ENCODE measurements around the gene NR1D1. TPM values are rescaled to one million over a fixed set of nuclear protein-coding genes. Genes with fewer than 3 reads are reported as not detected.

The NR1D1 gene
- total and polyA plus RNA-seq, 2 of the 13 experiments (the other 11 are each of a cell fraction or from before 2014, with no cell fraction given) = 2.1 to 2.7 TPM

DNA sequence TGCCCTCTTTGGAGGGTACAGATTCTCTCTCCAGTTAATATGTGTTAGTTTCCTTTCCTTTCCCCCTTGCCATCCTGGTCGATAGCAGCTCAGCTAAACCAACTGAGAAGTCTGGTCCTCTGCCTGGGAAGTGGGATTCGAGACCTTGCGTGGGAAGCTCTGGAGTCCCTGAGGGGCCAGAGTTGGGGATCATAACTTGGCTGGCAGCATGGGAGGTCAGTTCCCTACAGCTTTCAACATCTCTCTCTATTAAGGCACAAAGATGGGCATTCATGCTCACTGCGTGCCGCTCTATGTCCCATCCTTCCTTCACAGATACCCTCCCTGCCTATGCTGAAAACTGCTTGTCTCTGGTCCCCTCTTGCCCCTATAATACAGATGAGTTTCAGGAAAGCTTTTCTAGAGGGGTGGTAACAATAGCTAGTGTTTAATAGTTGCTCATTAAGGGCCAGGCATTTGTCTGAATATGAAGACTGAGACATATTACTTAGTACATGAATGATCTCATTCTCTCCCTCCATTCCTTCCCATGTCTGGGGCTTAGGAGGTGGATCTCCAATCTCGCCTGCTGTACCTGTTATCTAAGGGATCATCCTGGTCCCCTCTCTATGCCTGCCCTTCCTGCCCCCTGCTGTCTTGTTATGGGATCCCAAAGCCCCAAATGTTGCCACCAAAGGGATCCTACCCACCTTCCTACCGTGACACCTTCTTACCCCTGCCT, 26.8 kb downstream of the NR1D1 start:
- no peak for FAIRE-seq
- in situ Hi-C loops (cut with HindIII; ENCODE audit: extremely low pct_ligation_motif_present, low pct_unique_long_range_greater_than_20kb) = no loop called here
- no peak for ATAC-seq
- no peak overlapping the region for H3K9ac ChIP-seq (ENCODE audit: insufficient read depth, low read depth, low read length)
- no peak overlapping the region for H3K4me3 ChIP-seq (replicated peaks in 1 of 3; ENCODE audit: insufficient read depth in 1 of 3, low read depth in 2 of 3, low read length in 3 of 3)
- POLR2A ChIA-PET = interaction anchor here (0.8 to 4.2 kb wide), 7 partner anchors 11 to 40 kb away, joined by 3 to 47 read pairs (median 11); partner anchors contain the start of genes MED24, NR1D1 and THRA
- no peaks in the 10 kb centered on the region for H3K9me3 ChIP-seq (ENCODE audit: low read length)
- peaks cover 2% of the 10 kb centered on the region for H3K79me2 ChIP-seq (ENCODE audit: insufficient read depth, low read length)
- TF ChIP-seq MTA1 (CRISPR knock-in tag; IDR thresholded peaks at IDR 0.05; ENCODE audit: borderline replicate concordance) (0 out of 2 replicates have a peak, but pooled peaks have one; percentile 9), ZBTB8A (CRISPR knock-in tag; IDR thresholded peaks at IDR 0.05; ENCODE audit: borderline replicate concordance, low read depth) (0 out of 2 replicates have a peak, but pooled peaks have one; percentile 51), KDM1A (CRISPR knock-in tag; IDR thresholded peaks at IDR 0.05) (no peak), ZNF468 (CRISPR knock-in tag; IDR thresholded peaks at IDR 0.05) (no peak)
- H4K20me1 ChIP-seq (ENCODE audit: insufficient read depth, low read length) = no peaks in the 10 kb centered on the region
- 0 out of 5 replicates have a peak, but pooled peaks cover 1 to 4% of the 10 kb centered on the region in 2 experiments for H3K36me3 ChIP-seq (replicated peaks in 1 of 2; ENCODE audit: control insufficient read depth in 1 of 2, insufficient read depth in 2 of 2, low read length in 2 of 2)
- no peak overlapping the region for H3K4me2 ChIP-seq (ENCODE audit: low read depth, low read length)
- no peak overlapping the region for H2AFZ ChIP-seq (ENCODE audit: low read length)
- CTCF ChIA-PET (ENCODE audit: low intra/inter-chr PET ratio, low total read pairs) = interaction anchor here (2.4 kb wide), 1 partner anchor 11 kb away, joined by 25 read pairs; the partner anchor contains the start of gene THRA
- 91% methylated on average over 7 of the region's 7 CpGs for WGBS (ENCODE audit: low lambda C conversion rate)
- no peak for DNase-seq (ENCODE audit: low spot score)
- no peaks in the 10 kb centered on the region for H3K27me3 ChIP-seq (ENCODE audit: control insufficient read depth in 1 of 2, insufficient read depth in 2 of 2, low read length in 2 of 2)
- H3K4me1 ChIP-seq (ENCODE audit: insufficient read depth, low read length) = peaks cover 67% of the 10 kb centered on the region
- intact Hi-C loops (cut with micrococcal nuclease; ENCODE audit: unreplicated experiment) = loop anchor here (2.0 kb wide), 2 partner anchors 35 to 59 kb away; partner anchors contain the start of gene CSF3
- no TSS peak for BruUV-seq (replicated peaks)
- peak overlapping the region; percentile 41 for H3K27ac ChIP-seq (ENCODE audit: extremely low read length, insufficient read depth, low read length)

DNA sequence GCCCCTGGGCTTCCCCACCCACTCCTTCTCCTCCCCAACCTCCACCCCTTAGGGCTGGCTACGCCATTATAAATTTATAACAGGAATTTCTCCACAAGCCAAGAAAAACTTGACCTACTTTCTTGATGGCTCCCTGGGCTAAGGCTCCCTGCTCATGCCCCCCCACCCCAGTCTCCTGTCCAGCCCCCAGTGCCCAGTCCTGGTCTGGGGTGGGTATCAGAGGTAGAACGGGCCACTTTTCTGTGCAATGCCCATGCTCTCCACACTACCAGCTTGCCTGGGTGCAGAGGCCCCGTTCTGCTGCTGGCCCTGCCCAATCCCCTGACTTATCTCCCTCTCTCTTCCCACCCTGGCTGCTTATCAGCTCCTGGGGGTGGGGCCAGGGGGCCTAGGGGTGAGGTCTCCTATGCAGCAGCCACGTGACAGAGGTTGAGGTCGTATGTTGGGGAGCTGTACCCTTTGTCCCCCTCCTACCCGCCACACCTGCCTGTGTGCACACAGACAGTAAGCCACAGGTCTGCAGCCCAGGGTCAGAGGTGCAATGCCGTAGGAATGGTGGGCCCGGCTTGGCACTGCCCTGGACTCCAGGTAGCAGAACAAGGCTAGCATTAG, 27.5 kb downstream of the NR1D1 start:
- in situ Hi-C loops (cut with HindIII; ENCODE audit: extremely low pct_ligation_motif_present, low pct_unique_long_range_greater_than_20kb) (no loop called here), intact Hi-C loops (cut with micrococcal nuclease; ENCODE audit: unreplicated experiment) (no loop called here)
- ChIA-PET CTCF (ENCODE audit: low intra/inter-chr PET ratio, low total read pairs) (interaction anchor here (1.0 kb wide), 2 partner anchors 9 to 39 kb away, joined by 3 read pairs; no protein-coding TSS in a partner anchor), POLR2A (interaction anchor here (0.8 to 4.2 kb wide), 8 partner anchors 8 to 40 kb away, joined by 3 to 47 read pairs (median 8); partner anchors contain the start of genes MED24, NR1D1 and THRA)
- no TSS peak for BruUV-seq (replicated peaks)
- Histone ChIP-seq H4K20me1 (ENCODE audit: insufficient read depth, low read length) (no peaks in the 10 kb centered on the region), H2AFZ (ENCODE audit: low read length) (no peak overlapping the region), H3K36me3 (replicated peaks in 1 of 2; ENCODE audit: control insufficient read depth in 1 of 2, insufficient read depth in 2 of 2, low read length in 2 of 2) (0 out of 5 replicates have a peak, but pooled peaks cover 1 to 4% of the 10 kb centered on the region in 2 experiments), H3K27me3 (ENCODE audit: control insufficient read depth in 1 of 2, insufficient read depth in 2 of 2, low read length in 2 of 2) (no peaks in the 10 kb centered on the region), H3K9ac (ENCODE audit: insufficient read depth, low read depth, low read length) (peak overlapping the region; percentile 35; the same call in 1 of the 2 replicates), H3K27ac (ENCODE audit: extremely low read length, insufficient read depth, low read length) (peak overlapping the region; percentile 41), H3K9me3 (ENCODE audit: low read length) (no peaks in the 10 kb centered on the region), H3K4me3 (replicated peaks in 1 of 3; ENCODE audit: insufficient read depth in 1 of 3, low read depth in 2 of 3, low read length in 3 of 3) (peak overlapping the region in 1 of 3 experiments; percentile 12; a peak in 2 of 6 replicates), H3K4me1 (ENCODE audit: insufficient read depth, low read length) (peaks cover 75% of the 10 kb centered on the region), H3K79me2 (ENCODE audit: insufficient read depth, low read length) (peaks cover 2% of the 10 kb centered on the region), H3K4me2 (ENCODE audit: low read depth, low read length) (peak overlapping the region; percentile 80)
- FAIRE-seq (peak; percentile 48), ATAC-seq (peak; percentile 61), DNase-seq (ENCODE audit: low spot score) (peak; percentile 66)
- 20% methylated on average over 7 of the region's 8 CpGs for WGBS (ENCODE audit: low lambda C conversion rate)
- TF ChIP-seq ZFX (CRISPR knock-in tag; IDR thresholded peaks at IDR 0.05; ENCODE audit: low read depth) = peak; percentile 40; the same call in 1 of the 2 replicates
- TF ChIP-seq, protein P1, sequence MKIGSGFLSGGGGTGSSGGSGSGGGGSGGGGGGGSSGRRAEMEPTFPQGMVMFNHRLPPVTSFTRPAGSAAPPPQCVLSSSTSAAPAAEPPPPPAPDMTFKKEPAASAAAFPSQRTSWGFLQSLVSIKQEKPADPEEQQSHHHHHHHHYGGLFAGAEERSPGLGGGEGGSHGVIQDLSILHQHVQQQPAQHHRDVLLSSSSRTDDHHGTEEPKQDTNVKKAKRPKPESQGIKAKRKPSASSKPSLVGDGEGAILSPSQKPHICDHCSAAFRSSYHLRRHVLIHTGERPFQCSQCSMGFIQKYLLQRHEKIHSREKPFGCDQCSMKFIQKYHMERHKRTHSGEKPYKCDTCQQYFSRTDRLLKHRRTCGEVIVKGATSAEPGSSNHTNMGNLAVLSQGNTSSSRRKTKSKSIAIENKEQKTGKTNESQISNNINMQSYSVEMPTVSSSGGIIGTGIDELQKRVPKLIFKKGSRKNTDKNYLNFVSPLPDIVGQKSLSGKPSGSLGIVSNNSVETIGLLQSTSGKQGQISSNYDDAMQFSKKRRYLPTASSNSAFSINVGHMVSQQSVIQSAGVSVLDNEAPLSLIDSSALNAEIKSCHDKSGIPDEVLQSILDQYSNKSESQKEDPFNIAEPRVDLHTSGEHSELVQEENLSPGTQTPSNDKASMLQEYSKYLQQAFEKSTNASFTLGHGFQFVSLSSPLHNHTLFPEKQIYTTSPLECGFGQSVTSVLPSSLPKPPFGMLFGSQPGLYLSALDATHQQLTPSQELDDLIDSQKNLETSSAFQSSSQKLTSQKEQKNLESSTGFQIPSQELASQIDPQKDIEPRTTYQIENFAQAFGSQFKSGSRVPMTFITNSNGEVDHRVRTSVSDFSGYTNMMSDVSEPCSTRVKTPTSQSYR (CRISPR knock-in tag; IDR thresholded peaks at IDR 0.05; ENCODE audit: borderline replicate concordance) = peak; percentile 52; the same call in 1 of the 2 replicates
- peak; percentile 38; the same call in 1 of the 2 replicates for TF ChIP-seq BCL6 (CRISPR knock-in tag; IDR thresholded peaks at IDR 0.05)
- TF ChIP-seq, protein P2, sequence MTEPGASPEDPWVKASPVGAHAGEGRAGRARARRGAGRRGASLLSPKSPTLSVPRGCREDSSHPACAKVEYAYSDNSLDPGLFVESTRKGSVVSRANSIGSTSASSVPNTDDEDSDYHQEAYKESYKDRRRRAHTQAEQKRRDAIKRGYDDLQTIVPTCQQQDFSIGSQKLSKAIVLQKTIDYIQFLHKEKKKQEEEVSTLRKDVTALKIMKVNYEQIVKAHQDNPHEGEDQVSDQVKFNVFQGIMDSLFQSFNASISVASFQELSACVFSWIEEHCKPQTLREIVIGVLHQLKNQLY (CRISPR knock-in tag; IDR thresholded peaks at IDR 0.05) = peak; percentile 61; the same call in 1 of the 2 replicates
- peak; percentile 15; the same call in 1 of the 2 replicates for TF ChIP-seq RXRB (CRISPR knock-in tag; IDR thresholded peaks at IDR 0.05; ENCODE audit: borderline replicate concordance)
- no peak for TF ChIP-seq MTF1 (CRISPR knock-in tag; IDR thresholded peaks at IDR 0.05)
- no peak for TF ChIP-seq PAF1 (CRISPR knock-in tag; IDR thresholded peaks at IDR 0.05)
